ENCODE data around the gene HHIP.

HHIP gene

GRCh38 chr4:144685911-144686310 is 40.0 kb downstream of the HHIP start:
- WGBS (ENCODE audit: insufficient coverage, insufficient read length), result no CpG with 5 or more reads among the region's 3 CpGs
- no peak overlapping the region for H3K4me3 ChIP-seq (ENCODE audit: low read length)
- no peak for DNase-seq (ENCODE audit: low read depth, low spot score)
- no peaks in the 10 kb centered on the region for H3K9me3 ChIP-seq (ENCODE audit: control insufficient read depth, insufficient read depth, low read length)
- H3K36me3 ChIP-seq (ENCODE audit: control insufficient read depth, insufficient read depth, low read length), result no peaks in the 10 kb centered on the region
- H3K27me3 ChIP-seq (ENCODE audit: control insufficient read depth, insufficient read depth, low read length), result no peaks in the 10 kb centered on the region
- no peak overlapping the region for H3K27ac ChIP-seq (ENCODE audit: low read length)
- no peaks in the 10 kb centered on the region; the same call in 1 of the 2 replicates for H3K4me1 ChIP-seq (ENCODE audit: control insufficient read depth, insufficient read depth, low read length)

GRCh38 chr4:144686921-144687320 is 41.0 kb downstream of the HHIP start:
- no peaks in the 10 kb centered on the region; the same call in 1 of the 2 replicates for H3K4me1 ChIP-seq (ENCODE audit: control insufficient read depth, insufficient read depth, low read length)
- H3K4me3 ChIP-seq (ENCODE audit: low read length), result no peak overlapping the region
- no peaks in the 10 kb centered on the region for H3K9me3 ChIP-seq (ENCODE audit: control insufficient read depth, insufficient read depth, low read length)
- no peaks in the 10 kb centered on the region for H3K36me3 ChIP-seq (ENCODE audit: control insufficient read depth, insufficient read depth, low read length)
- H3K27ac ChIP-seq (ENCODE audit: low read length), result no peak overlapping the region
- no peak for DNase-seq (ENCODE audit: low read depth, low spot score)
- no CpG with 5 or more reads among the region's 2 CpGs for WGBS (ENCODE audit: insufficient coverage, insufficient read length)
- H3K27me3 ChIP-seq (ENCODE audit: control insufficient read depth, insufficient read depth, low read length), result no peaks in the 10 kb centered on the region

GRCh38 chr4:144687466-144687865 is 41.5 kb downstream of the HHIP start:
- no peaks in the 10 kb centered on the region for H3K27me3 ChIP-seq (ENCODE audit: control insufficient read depth, insufficient read depth, low read length)
- no peak for DNase-seq (ENCODE audit: low read depth, low spot score)
- WGBS (ENCODE audit: insufficient coverage, insufficient read length), result no CpG with 5 or more reads among the region's 1 CpG
- no peaks in the 10 kb centered on the region for H3K9me3 ChIP-seq (ENCODE audit: control insufficient read depth, insufficient read depth, low read length)
- no peaks in the 10 kb centered on the region; the same call in 1 of the 2 replicates for H3K4me1 ChIP-seq (ENCODE audit: control insufficient read depth, insufficient read depth, low read length)
- H3K4me3 ChIP-seq (ENCODE audit: low read length), result no peak overlapping the region
- H3K27ac ChIP-seq (ENCODE audit: low read length), result no peak overlapping the region
- no peaks in the 10 kb centered on the region for H3K36me3 ChIP-seq (ENCODE audit: control insufficient read depth, insufficient read depth, low read length)

GRCh38 chr4:144688035-144688569 is 42.1 kb downstream of the HHIP start:
- Histone ChIP-seq H3K4me3 (ENCODE audit: low read length) (no peak overlapping the region), H3K27me3 (ENCODE audit: control insufficient read depth, insufficient read depth, low read length) (no peaks in the 10 kb centered on the region), H3K27ac (ENCODE audit: low read length) (no peak overlapping the region), H3K36me3 (ENCODE audit: control insufficient read depth, insufficient read depth, low read length) (no peaks in the 10 kb centered on the region), H3K9me3 (ENCODE audit: control insufficient read depth, insufficient read depth, low read length) (no peaks in the 10 kb centered on the region), H3K4me1 (ENCODE audit: control insufficient read depth, insufficient read depth, low read length) (no peaks in the 10 kb centered on the region; the same call in 1 of the 2 replicates)
- no peak for DNase-seq (ENCODE audit: low read depth, low spot score)
- WGBS (ENCODE audit: insufficient coverage, insufficient read length), result no CpG with 5 or more reads among the region's 3 CpGs

- Histone ChIP-seq H3K4me1 (ENCODE audit: control insufficient read depth, insufficient read depth, low read length) (no peaks in the 10 kb centered on the region; the same call in 1 of the 2 replicates), H3K27me3 (ENCODE audit: control insufficient read depth, insufficient read depth, low read length) (no peaks in the 10 kb centered on the region), H3K27ac (ENCODE audit: low read length) (no peak overlapping the region), H3K9me3 (ENCODE audit: control insufficient read depth, insufficient read depth, low read length) (no peaks in the 10 kb centered on the region), H3K36me3 (ENCODE audit: control insufficient read depth, insufficient read depth, low read length) (no peaks in the 10 kb centered on the region), H3K4me3 (ENCODE audit: low read length) (no peak overlapping the region)
- WGBS (ENCODE audit: insufficient coverage, insufficient read length), result no CpG with 5 or more reads among the region's 2 CpGs
- DNase-seq (ENCODE audit: low read depth, low spot score), result no peak
Observed at GRCh38 chr4:144689125-144689524, 43.2 kb downstream of the HHIP start.

- no peak for DNase-seq (ENCODE audit: low read depth, low spot score)
- no peaks in the 10 kb centered on the region for H3K9me3 ChIP-seq (ENCODE audit: control insufficient read depth, insufficient read depth, low read length)
- WGBS (ENCODE audit: insufficient coverage, insufficient read length), result no CpG with 5 or more reads among the region's 3 CpGs
- H3K27me3 ChIP-seq (ENCODE audit: control insufficient read depth, insufficient read depth, low read length), result no peaks in the 10 kb centered on the region
- no peaks in the 10 kb centered on the region for H3K4me1 ChIP-seq (ENCODE audit: control insufficient read depth, insufficient read depth, low read length)
- H3K4me3 ChIP-seq (ENCODE audit: low read length), result no peak overlapping the region
- no peak overlapping the region for H3K27ac ChIP-seq (ENCODE audit: low read length)
- H3K36me3 ChIP-seq (ENCODE audit: control insufficient read depth, insufficient read depth, low read length), result no peaks in the 10 kb centered on the region
Observed at GRCh38 chr4:144695721-144696120, 49.8 kb downstream of the HHIP start.

- Histone ChIP-seq H3K9me3 (ENCODE audit: control insufficient read depth, insufficient read depth, low read length) (no peaks in the 10 kb centered on the region), H3K36me3 (ENCODE audit: control insufficient read depth, insufficient read depth, low read length) (no peaks in the 10 kb centered on the region), H3K4me1 (ENCODE audit: control insufficient read depth, insufficient read depth, low read length) (no peaks in the 10 kb centered on the region), H3K27me3 (ENCODE audit: control insufficient read depth, insufficient read depth, low read length) (no peaks in the 10 kb centered on the region), H3K27ac (ENCODE audit: low read length) (no peak overlapping the region), H3K4me3 (ENCODE audit: low read length) (no peak overlapping the region)
- DNase-seq (ENCODE audit: low read depth, low spot score), result no peak
Observed at GRCh38 chr4:144696376-144696775, 50.4 kb downstream of the HHIP start.

GRCh38 chr4:144699565-144699964 is 53.6 kb downstream of the HHIP start:
- DNase-seq (ENCODE audit: low read depth, low spot score), result no peak

GRCh38 chr4:144701683-144702233 is 55.8 kb downstream of the HHIP start:
- no peaks in the 10 kb centered on the region for H3K36me3 ChIP-seq (ENCODE audit: control insufficient read depth, insufficient read depth, low read length)
- H3K9me3 ChIP-seq (ENCODE audit: control insufficient read depth, insufficient read depth, low read length), result no peaks in the 10 kb centered on the region
- H3K27ac ChIP-seq (ENCODE audit: low read length), result no peak overlapping the region
- DNase-seq (ENCODE audit: low read depth, low spot score), result no peak
- no peak overlapping the region for H3K4me3 ChIP-seq (ENCODE audit: low read length)
- no peaks in the 10 kb centered on the region for H3K27me3 ChIP-seq (ENCODE audit: control insufficient read depth, insufficient read depth, low read length)
- H3K4me1 ChIP-seq (ENCODE audit: control insufficient read depth, insufficient read depth, low read length), result no peaks in the 10 kb centered on the region

More at GRCh38 chr4:144699565-144699964, 53.6 kb downstream of the HHIP start:
- no CpG with 5 or more reads among the region's 2 CpGs for WGBS (ENCODE audit: insufficient coverage, insufficient read length)
- no peaks in the 10 kb centered on the region for H3K36me3 ChIP-seq (ENCODE audit: control insufficient read depth, insufficient read depth, low read length)
- no peak overlapping the region for H3K27ac ChIP-seq (ENCODE audit: low read length)
- no peaks in the 10 kb centered on the region for H3K9me3 ChIP-seq (ENCODE audit: control insufficient read depth, insufficient read depth, low read length)
- no peaks in the 10 kb centered on the region for H3K4me1 ChIP-seq (ENCODE audit: control insufficient read depth, insufficient read depth, low read length)
- H3K27me3 ChIP-seq (ENCODE audit: control insufficient read depth, insufficient read depth, low read length), result no peaks in the 10 kb centered on the region
- H3K4me3 ChIP-seq (ENCODE audit: low read length), result no peak overlapping the region

GRCh38 chr4:144703494-144703893 is 57.5 kb downstream of the HHIP start:
- H3K27ac ChIP-seq (ENCODE audit: low read length), result no peak overlapping the region

More at GRCh38 chr4:144703494-144703893, 57.5 kb downstream of the HHIP start:
- no peaks in the 10 kb centered on the region for H3K4me1 ChIP-seq (ENCODE audit: control insufficient read depth, insufficient read depth, low read length)
- no peaks in the 10 kb centered on the region for H3K36me3 ChIP-seq (ENCODE audit: control insufficient read depth, insufficient read depth, low read length)
- no peak for DNase-seq (ENCODE audit: low read depth, low spot score)
- no peaks in the 10 kb centered on the region for H3K9me3 ChIP-seq (ENCODE audit: control insufficient read depth, insufficient read depth, low read length)
- no peaks in the 10 kb centered on the region for H3K27me3 ChIP-seq (ENCODE audit: control insufficient read depth, insufficient read depth, low read length)
- no peak overlapping the region for H3K4me3 ChIP-seq (ENCODE audit: low read length)
- WGBS (ENCODE audit: insufficient coverage, insufficient read length), result no CpG with 5 or more reads among the region's 5 CpGs

Measured in iPS DF 6.9 (cell line).